ENCODE data around the gene COL8A2.
A peak's percentile ranks its signal among the peaks of the same experiment; 100 is the strongest.

The COL8A2 gene

GRCh38 chr1:36135796-36136195 lies 10.8 kb upstream of the COL8A2 start:
- no peak for DNase-seq (ENCODE audit: low read depth)
- no peak for TF ChIP-seq MAX (IDR thresholded peaks at IDR 0.05; ENCODE audit: low read depth, low read length)
- no peak for TF ChIP-seq CTCF (IDR thresholded peaks at IDR 0.05; ENCODE audit: low read depth, low read length)
- TF ChIP-seq MYC (IDR thresholded peaks at IDR 0.05; ENCODE audit: low read depth, low read length): no peak
- TF ChIP-seq POLR2A (IDR thresholded peaks at IDR 0.05; ENCODE audit: extremely low read depth, insufficient read length): no peak
- no peak overlapping the region for H3K4me3 ChIP-seq (ENCODE audit: low read depth, low read length)

GRCh38 chr1:36135330-36135667 lies 10.3 kb upstream of the COL8A2 start:
- DNase-seq (ENCODE audit: low read depth): no peak
- TF ChIP-seq POLR2A (IDR thresholded peaks at IDR 0.05; ENCODE audit: extremely low read depth, insufficient read length) (no peak), MYC (IDR thresholded peaks at IDR 0.05; ENCODE audit: low read depth, low read length) (no peak), MAX (IDR thresholded peaks at IDR 0.05; ENCODE audit: low read depth, low read length) (no peak), CTCF (IDR thresholded peaks at IDR 0.05; ENCODE audit: low read depth, low read length) (no peak)
- H3K4me3 ChIP-seq (ENCODE audit: low read depth, low read length): no peak overlapping the region

GRCh38 chr1:36134505-36135329 lies 9.7 kb upstream of the COL8A2 start:
- DNase-seq (ENCODE audit: low read depth): peak; percentile 59
- H3K4me3 ChIP-seq (ENCODE audit: low read depth, low read length): no peak overlapping the region
- TF ChIP-seq MAX (IDR thresholded peaks at IDR 0.05; ENCODE audit: low read depth, low read length): no peak
- TF ChIP-seq CTCF (IDR thresholded peaks at IDR 0.05; ENCODE audit: low read depth, low read length): peak; percentile 78

- TF ChIP-seq MYC (IDR thresholded peaks at IDR 0.05; ENCODE audit: low read depth, low read length): no peak
- TF ChIP-seq MAX (IDR thresholded peaks at IDR 0.05; ENCODE audit: low read depth, low read length): no peak
- no peak for TF ChIP-seq POLR2A (IDR thresholded peaks at IDR 0.05; ENCODE audit: extremely low read depth, insufficient read length)
- no peak for TF ChIP-seq CTCF (IDR thresholded peaks at IDR 0.05; ENCODE audit: low read depth, low read length)
Measured at GRCh38 chr1:36134031-36134430, 9.0 kb upstream of the COL8A2 start.

GRCh38 chr1:36133484-36133883 lies 8.5 kb upstream of the COL8A2 start:
- TF ChIP-seq MAX (IDR thresholded peaks at IDR 0.05; ENCODE audit: low read depth, low read length) (no peak), MYC (IDR thresholded peaks at IDR 0.05; ENCODE audit: low read depth, low read length) (no peak), POLR2A (IDR thresholded peaks at IDR 0.05; ENCODE audit: extremely low read depth, insufficient read length) (no peak), CTCF (IDR thresholded peaks at IDR 0.05; ENCODE audit: low read depth, low read length) (no peak)
- DNase-seq (ENCODE audit: low read depth): no peak
- H3K4me3 ChIP-seq (ENCODE audit: low read depth, low read length): no peak overlapping the region

More at GRCh38 chr1:36134031-36134430, 9.0 kb upstream of the COL8A2 start:
- no peak for DNase-seq (ENCODE audit: low read depth)
- no peak overlapping the region for H3K4me3 ChIP-seq (ENCODE audit: low read depth, low read length)
